Hematopoietic multipotent progenitor cell treated with erythropoietin and hydrocortisone succinate and interleukin-3 and kit ligand, for 17 days (in vitro differentiated cells): Measurements from ENCODE around the gene CAMK1.
A peak's percentile ranks its signal among the peaks of the same experiment; 100 is the strongest.
"Not testable (repeated sequence)": the region's sequence is repeated elsewhere in the genome, so short reads cannot be mapped to it uniquely, and the experiment has no call there.

Experiments
- DNase-seq: peaks from one replicate; pipeline ENCODE4 v3.0.0-alpha.2; 2015; ENCODE audit warnings: low spot score

The CAMK1 gene

DNA sequence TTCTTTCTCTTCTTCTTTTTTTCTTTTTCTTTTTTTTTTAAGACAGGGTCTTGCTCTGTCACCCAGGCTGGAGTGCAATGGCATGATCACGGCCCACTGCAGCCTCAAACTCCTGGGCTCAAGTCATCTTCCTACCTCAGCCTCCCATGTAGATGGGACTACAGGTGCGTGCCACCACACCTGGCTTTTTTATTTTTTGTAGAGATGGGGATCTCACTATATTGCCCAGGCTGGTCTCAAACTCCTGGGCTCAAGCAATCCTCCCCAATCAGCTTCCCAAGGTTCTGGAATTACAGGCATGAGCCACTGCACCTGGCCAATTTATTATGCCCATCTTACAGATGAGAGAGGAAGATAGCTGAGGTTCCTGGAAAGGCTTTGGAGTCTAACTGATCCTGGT is 1.3 kb upstream of the CAMK1 start:
- not testable (repeated sequence) for DNase-seq

DNA sequence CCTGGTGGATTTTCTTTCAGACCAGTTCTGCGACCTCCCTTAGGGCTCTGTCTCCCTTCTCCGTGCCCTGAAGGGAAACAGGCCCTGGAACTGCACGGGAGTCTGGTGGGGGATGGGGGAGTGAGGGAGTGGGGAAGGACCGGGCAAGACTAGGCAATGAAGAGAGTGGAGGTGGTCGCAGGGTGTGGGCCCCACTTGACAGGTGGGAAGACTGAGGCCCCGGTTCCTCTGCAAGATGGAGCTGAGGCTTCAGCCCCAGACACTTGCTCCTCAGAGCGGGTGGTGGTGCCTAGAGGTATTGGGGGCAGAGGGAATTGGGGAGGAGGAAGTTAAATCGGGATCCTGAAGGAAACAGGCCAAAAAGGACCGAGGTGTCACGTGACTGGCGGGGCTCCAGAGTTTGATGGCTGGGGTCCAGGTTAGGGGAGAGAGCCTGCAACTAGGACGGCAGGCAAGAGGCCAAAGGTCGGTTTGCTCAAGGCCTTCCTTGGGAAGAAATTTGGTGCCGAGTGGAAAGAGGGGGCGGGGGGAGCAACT is 597 bp upstream of the CAMK1 start:
- DNase-seq: no peak

DNA sequence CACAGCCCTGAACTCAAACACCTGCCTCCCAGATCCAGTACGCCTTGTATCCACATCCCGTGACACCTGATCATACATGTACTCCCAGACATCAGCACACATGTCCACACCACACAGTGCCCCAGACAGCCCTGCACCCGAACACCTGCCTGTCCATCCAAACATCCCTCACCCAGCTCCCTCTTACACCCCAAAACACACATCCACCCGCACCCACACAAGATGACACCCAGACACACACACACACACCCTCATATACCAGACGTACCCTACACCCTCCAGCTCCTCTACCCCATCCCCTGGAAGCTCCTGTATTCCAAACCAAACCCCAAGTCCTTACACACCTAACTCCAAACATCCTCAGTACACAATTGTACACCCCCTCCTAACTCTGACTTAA is 735 bp downstream of the CAMK1 start:
- no peak for DNase-seq

DNA sequence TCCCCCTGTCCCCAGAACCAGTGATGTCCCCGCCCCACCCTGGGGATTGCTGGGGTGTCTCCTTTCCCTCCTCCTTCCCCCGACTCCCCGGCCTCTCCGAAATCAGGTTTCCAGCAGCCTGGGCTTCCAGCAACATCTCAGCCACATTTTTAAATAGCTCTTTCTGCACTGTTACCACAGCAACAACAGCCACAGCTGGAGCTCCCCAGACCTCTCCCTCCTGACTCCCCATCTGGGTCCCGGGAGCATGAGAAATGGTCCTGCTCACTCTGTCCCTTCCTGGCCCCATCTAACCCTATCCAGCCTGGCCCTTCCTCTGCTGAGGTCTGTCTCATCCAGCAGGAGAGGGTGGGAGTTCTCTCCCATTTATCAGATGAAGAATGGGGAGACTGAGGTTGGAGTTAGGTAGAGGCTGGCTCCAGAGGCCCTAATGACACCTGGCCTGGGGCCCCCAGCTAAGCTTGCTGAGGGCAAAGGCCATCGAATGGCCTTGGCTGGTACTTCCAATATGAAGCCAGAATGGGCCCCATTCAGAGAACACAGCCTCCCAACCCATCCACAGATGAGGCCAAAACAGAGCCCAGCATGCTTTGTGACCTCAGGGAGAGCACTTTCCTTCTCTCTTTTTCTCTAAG is 1.5 kb downstream of the CAMK1 start:
- no peak for DNase-seq

DNA sequence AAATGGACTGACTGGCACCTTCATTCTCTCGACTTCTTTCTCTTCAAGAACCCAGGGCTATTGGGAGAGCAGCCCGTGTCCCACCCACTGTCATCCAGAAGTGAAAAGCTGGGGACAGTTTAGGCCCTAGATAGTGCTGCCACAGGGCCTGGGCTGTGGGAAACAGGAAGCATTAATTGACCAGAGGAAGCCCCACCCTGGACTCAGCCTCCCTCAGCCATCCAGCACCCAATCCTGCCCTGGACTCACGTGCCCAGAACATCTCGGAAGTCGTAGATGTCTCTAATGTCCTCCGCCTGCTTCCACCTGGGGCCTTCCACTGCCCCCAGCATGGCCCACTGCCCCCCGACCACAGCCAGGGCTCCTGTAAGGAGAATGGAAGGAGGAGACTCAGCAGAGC is 2.3 kb downstream of the CAMK1 start:
- DNase-seq: no peak

DNA sequence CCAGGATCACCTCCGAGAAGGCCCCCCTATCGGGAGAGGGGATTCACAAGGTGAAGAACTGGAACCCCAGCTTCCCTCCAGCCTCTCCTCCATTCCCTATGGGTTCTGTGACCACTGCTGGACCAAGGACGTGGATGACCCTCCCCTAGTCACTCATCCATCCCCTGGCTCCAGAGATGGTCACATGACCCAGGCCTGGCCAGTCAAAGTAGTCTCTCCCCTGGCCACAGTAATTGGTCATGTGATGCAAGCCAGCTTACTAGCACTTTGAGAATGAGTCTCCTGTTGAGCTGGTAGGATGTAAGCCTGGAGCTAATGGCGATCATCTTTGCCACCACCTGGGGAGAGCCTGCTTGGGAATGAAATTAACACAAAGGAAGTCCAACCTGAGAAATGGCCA is 3.9 kb downstream of the CAMK1 start:
- no peak for DNase-seq

DNA sequence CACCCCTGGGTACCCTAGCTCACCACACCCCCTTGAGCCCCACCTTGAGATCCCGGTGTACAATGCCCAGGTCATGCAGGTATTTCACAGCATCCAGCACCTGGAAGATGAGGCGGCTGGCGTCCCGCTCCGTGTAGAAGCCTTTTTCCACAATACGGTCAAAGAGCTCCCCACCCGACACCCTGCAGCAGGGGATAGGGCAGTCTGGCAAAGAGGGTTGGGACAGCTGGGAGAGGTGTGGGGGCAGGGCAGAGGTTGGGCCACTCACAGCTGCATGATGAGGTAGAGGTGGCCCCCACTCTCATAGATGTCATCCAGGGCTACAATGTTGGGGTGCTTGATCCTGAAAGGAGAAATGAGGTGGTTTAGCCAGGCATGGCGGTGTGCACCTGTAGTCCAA is 6.9 kb downstream of the CAMK1 start:
- no peak for DNase-seq

DNA sequence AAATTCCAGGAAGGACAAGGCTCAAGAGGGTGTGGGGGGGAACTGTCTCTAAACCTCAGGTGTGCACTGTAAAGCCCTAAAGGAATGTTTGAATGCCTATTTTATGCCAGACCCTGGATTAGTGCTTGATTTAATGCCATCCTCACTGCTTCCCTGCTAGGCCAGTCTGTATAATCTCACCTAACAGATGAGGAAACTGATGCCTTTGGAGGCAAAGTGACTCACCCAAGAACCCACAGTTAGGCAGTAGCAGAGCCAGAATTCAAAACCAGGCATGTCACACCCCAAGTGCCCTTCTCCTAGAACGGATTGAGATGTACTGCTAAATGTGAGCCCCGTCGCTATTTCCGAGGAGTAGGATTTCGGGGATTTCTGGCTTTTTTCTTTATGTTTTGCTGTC is 7.8 kb downstream of the CAMK1 start:
- DNase-seq: no peak

DNA sequence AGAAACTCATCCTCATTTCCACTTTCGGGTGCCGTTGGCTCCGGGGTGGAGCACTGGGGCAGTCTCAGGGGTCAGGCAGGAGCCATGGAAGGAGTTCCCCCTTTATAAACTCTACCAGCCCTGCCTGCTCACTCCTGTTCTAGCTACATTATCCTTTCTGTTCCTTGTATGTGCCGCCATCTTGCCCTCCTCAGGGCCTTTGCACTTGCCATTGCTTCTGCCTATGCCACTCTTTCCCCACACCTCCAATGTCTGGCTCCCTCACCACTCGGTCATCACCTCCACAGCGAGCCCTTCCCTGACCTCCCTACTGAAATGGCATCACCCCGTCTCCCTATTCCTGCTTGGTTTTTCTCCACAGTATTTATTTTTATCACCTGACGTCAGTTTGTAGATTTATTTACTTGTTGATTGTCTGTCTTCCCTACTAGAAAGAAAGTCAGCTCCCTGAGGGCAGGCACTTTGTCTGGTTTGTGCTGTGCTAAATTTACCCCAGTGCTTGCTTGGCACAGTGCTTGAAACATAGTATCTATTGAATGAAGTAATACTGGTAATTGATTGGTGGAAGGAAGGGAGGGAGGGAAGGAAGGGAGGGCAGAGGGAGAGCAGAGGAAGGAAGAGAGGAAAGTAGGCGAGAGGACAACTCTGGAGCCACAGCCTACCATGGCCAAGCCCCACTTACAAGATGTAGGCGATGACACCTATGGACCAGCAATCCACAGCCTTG is 8.8 kb downstream of the CAMK1 start:
- no peak for DNase-seq

DNA sequence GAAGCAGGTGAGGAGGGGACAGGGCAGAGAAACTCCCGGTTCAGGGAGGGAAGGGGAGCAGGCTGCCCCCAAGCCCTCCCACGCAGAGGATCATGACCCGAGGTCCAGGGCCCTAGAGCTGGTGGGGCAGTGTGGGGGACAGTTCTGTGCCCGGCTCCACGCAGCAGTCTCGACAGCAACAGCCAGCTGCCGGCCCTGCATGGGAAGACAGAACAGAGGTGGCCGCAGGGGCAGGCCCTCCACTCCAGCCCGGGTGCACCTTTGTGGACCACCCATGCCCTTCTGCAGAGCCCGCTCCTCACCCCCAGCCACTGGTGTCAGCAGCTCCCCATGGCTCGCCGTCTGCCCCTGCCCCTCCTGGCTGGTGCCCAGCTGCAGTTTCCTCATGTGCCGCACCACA is 12.3 kb downstream of the CAMK1 start:
- no peak for DNase-seq

DNA sequence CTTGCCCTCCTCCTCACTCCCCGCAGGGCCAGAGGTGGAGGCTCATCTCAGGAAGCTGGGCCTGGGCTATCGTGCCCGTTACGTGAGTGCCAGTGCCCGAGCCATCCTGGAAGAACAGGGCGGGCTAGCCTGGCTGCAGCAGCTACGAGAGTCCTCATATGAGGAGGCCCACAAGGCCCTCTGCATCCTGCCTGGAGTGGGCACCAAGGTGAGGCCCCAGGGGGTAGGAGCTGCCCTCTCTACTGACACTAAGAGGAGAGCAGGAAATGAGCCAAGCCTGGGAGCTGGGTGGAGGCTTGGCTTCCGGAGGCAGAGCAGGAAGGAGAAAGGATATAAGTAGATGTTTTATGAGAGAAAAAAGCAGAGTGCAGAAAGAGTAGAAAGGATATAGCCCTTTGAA is 15.1 kb downstream of the CAMK1 start:
- no peak for DNase-seq

DNA sequence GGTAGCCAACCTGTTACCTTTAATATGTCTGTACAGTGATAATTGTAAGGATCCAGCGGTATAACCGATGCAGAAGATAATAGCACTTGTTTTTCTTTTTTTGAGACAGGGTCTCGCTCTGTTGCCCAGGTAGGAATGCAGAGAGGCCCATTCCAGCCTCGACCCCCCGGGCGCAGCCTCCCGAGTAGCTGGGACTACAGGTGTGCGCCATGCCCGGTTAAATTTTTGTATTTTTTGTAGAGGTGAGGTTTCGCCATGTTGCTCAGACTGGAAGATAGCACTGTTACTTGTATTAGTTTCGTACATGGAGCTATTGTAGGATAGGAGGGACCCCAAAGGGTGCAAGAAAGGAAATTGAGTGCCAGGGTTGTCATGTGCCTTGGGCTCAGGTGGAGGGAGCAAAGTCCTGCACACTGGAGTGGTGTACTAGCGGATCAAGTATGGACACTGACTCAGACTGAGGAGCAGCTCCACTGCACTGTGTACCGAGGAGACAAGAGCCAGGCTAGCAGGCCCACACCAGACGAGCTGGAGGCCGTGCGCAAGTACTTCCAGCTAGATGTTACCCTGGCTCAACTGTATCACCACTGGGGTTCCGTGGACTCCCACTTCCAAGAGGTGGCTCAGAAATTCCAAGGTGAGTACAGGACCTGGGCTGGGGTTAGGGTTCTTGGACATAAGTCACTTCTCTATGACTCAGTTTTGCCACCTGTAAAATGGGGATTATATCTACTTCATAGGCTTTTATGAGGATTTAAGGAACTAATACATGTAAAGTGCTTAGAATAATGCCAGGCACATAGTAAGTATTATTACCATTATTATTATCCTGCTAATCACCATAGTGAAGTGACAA is 19.0 kb downstream of the CAMK1 start:
- DNase-seq: no peak

DNA sequence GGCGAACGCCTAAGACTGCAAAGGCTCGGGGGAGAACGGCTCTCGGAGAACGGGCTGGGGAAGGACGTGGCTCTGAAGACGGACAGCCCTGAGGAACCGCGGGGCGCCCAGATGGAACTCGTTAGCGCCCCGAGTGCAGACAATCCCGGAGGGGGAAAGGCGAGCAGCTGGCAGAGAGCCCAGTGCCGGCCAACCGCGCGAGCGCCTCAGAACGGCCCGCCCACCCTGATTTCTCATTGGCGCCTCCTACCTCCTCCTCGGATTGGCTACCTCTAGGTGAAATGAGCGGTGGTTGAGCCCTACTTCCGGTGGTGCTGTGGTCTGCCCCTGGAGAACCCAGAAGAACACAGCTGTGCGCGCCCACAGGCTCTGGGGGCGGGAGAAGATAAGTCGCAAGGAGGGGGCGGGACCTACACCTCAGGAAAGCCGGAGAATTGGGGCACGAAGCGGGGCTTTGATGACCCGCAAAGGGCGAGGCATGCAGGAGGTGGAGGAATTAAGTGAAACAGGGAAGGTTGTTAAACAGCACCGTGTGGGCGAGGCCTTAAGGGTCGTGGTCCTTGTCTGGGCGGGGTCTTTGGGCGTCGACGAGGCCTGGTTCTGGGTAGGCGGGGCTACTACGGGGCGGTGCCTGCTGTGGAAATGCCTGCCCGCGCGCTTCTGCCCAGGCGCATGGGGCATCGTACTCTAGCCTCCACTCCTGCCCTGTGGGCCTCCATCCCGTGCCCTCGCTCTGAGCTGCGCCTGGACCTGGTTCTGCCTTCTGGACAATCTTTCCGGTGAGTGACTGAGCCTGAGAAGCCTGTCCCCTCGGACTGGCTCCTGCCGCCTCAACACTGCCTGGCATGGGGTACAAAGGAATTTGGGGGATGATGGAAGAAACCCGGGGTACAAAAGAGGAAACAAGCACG is 19.8 kb downstream of the CAMK1 start, which contains the start of gene OGG1:
Gene OGG1 (plus strand): TSS at position 308 of the 911 bp plus-strand sequence. CDS start 335 bp downstream, at position 643.
- peak; percentile 93 for DNase-seq

DNA sequence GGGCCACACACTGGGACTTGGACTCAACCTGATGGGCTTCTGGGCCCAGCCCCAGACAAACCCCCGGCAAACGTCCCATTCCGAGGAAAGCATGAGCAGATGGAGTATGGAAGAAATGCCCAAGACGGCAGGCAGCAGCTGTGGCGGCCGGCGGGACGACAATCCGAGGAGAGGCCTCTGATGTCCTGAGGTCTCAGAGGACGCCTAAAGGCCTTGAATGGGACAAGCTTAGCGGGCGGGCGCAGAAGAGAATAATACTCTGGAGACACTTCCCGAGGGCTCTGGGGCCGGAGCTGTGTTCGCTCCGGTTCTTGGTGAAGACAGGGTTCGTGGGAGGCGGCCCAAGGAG is 20.5 kb downstream of the CAMK1 start:
- no peak for DNase-seq

DNA sequence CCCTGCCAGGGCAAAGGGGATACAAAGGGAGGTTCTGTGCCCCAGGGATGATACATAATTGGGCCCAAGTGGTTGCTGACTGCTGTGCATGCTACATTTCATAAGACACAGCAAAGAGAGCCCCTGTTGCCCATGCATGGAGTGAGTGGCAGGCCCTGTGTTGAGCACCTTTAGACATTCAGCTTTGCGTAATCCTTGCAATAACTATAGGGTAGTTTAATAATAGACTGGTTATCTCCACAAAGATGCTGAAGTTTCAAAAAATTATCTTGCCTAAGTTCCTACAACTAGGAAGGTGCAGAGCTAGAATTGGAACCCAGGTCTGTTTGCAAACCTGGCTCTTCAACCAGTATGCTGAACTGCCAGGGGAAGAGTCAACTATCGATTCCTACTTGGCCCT is 21.7 kb downstream of the CAMK1 start:
- DNase-seq: no peak

DNA sequence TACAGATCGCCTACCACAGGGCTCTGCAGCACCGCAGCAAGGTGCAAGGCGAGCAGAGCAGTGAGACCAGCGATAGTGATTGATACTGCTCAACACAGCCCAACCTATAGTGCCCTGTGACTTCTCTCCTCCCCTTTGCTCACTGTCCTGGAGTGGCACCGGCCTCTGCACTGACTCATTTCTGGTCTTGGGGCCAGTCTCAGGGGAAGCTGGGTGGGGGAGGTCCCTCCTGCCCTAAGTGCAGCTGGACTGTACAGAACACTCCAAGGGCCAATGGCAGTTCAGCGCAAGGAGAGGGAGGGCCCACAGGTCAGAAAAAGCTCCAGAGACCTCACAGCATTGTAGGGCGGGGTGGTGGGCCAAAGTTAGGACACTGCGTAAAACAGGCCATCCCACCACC is 22.5 kb downstream of the CAMK1 start:
- no peak for DNase-seq

DNA sequence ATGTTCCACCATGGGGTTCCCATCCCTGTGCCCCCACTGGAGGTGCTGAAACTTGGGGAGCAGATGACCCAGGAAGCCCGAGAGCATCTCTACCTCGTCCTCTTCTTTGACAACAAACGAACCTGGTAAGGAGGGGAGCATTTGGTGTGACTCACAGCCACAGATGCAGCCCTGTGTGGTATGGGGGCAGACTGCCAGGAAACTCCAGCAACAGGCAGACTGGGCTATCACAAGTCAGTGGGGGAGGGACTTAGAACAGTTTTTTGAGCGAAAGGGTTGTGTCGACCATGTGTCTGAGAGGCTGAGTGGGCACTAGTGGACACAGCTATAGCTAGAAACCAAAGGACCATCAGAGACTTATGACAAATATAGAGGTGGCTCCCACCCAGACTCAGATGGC is 23.4 kb downstream of the CAMK1 start:
- DNase-seq: no peak

DNA sequence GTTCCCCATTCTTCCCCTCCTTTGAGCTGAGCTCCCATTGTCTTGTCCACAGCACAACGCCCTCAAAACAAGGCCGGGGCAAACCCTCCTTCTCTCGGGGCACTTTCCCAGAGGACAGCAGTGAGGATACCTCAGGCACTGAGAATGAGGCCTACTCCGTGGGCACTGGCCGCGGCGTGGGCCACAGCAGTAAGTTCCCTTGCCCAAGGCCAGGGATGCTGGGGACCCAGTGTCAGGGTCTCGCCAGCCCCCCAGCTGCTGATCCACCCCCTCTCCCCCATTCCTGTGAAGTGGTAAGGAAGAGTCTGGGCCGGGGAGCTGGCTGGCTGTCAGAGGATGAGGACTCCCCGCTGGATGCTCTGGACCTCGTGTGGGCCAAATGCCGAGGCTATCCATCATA is 24.2 kb downstream of the CAMK1 start:
- DNase-seq: no peak

DNA sequence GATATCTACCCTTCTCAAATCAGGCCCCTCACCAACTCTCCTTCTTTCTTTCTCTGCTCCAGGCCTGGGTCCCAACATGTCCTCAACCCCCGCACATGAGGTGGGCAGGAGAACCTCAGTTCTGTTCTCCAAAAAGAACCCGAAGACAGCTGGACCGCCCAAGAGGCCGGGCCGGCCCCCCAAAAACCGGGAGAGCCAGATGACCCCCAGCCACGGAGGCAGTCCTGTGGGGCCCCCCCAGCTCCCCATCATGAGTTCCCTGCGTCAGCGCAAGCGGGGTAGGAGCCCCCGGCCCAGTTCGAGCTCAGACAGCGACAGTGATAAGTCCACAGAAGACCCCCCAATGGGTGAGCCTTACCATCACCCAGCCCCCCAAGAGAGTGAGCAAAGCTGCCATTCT is 25.6 kb downstream of the CAMK1 start:
- no peak for DNase-seq

DNA sequence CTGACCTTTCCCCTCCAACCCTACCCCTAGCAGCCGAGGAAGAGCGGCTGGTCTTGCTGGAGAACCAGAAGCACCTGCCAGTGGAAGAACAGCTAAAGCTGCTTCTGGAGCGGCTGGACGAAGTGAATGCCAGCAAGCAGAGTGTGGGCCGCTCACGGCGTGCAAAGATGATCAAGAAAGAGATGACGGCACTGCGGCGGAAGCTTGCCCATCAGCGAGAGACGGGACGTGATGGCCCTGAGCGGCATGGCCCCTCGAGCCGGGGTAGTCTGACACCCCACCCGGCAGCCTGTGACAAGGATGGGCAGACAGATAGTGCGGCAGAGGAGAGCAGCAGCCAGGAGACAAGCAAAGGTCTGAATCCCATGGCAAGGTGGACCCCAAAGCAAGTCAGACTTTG is 26.2 kb downstream of the CAMK1 start:
- no peak for DNase-seq

DNA sequence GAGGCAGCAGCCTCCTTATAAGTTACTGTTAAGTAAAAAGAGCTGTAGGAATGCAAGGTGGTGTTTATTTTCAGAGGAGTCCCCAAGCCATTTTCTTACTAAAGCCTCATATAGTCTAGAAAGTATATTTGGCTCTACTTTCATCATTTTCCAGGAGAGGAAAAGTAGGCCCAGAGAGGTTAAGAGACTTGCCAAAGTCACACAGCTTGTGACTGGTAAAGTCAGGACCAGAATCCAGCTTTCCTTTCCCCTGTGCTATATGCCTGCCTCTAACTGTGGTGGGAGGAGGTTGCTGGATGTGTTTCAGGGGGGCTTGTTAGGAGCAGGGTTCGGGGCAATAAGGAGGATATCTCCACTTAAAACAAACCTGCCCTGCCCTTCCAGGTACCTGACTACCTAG is 27.2 kb downstream of the CAMK1 start:
- DNase-seq: no peak

DNA sequence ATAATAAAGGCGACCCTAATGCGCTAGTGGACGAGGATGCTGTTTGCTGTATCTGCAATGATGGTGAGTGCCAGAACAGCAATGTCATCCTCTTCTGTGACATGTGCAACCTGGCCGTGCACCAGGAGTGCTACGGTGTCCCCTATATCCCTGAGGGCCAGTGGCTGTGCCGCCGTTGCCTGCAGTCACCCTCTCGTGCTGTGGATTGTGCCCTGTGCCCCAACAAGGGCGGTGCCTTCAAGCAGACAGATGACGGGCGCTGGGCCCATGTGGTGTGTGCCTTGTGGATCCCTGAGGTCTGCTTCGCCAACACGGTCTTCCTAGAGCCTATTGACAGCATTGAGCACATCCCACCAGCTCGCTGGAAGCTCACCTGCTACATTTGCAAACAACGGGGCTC is 30.6 kb downstream of the CAMK1 start:
- DNase-seq: no peak
